HG03469 (cell line): Measurements from ENCODE around the gene F2RL1.
"Not testable (repeated sequence)": the region's sequence is repeated elsewhere in the genome, so short reads cannot be mapped to it uniquely, and the experiment has no call there.

Source experiments
- ATAC-seq: cut with Tn5 transposase; IDR thresholded peaks from one replicate; pipeline ENCODE4 v1.9.1; 2021; ENCODE audit warnings: mild to moderate bottlenecking, moderate library complexity, moderate number of reproducible peaks; ENCODE audit not compliant: unreplicated experiment

The F2RL1 gene

DNA sequence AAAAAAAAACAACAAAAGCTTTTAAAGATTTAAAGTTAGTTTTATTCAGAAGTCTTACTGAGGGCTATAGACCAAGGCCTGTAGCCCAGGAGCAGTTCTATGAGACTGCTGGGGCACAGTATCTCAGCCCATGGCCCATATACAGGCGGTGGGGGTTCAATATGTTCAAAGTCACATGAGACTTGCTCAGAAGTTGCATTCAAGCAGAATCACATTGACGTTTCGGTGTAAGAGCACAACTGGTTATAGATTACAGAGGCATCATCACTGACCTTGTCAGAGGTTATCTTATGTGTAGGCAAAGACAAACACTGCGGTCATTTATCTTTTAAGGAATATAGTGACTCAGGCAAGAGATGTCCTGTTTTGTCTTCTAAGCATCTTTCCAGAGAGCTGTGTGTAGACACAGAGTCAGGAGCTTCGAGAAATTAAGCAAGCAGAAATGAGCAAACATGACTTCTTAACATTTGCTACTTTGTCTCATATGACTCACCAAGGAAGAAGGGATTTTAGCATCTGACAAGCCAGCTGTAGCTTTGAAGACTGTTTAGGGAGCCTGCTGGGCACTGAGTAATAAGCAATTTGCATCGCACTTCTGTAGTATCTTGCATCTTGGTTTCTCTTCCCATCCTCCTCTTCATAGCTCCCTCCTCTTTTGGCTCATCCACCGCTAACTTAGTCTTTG, 12.9 kb upstream of the F2RL1 start:
- no peak for ATAC-seq

- no peak for ATAC-seq
These were observed 11.5 kb upstream of the F2RL1 start for GRCh38 chr5:76807296-76807695.

DNA sequence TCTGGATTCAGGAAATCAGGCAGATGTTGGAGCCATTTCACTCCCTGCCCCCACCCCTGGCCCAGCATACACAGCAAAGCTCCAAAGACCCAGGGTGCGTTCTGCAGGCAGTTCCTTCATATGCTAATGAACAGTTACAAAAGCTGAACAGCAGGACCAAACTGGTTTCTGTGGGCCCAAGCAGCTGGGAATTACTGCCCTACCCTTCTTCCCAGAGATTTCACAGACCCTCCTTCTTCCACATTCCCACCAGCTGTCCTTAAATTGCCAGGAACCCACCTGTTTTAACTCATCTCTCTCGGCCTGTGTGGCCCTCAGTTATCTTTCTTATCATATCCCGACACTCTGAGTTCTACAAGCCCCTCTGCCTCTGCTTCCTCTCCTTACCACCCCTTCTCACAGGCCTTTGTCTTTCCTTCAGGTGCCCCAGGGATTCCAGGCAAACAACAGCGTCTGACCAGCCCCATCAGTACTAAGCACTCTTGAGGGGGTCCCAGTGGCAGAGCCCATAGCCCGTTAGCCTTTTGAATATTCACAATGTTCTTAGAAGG, 10.6 kb upstream of the F2RL1 start:
- ATAC-seq, result no peak

- no peak for ATAC-seq
These were observed 9.7 kb upstream of the F2RL1 start for GRCh38 chr5:76809141-76809540.

- no peak for ATAC-seq
These were observed 8.6 kb upstream of the F2RL1 start for GRCh38 chr5:76810236-76810635.

GRCh38 chr5:76811214-76811613, 7.6 kb upstream of the F2RL1 start:
- ATAC-seq, result no peak

- not testable (repeated sequence) for ATAC-seq
These were observed 6.6 kb upstream of the F2RL1 start for GRCh38 chr5:76812209-76812608.

DNA sequence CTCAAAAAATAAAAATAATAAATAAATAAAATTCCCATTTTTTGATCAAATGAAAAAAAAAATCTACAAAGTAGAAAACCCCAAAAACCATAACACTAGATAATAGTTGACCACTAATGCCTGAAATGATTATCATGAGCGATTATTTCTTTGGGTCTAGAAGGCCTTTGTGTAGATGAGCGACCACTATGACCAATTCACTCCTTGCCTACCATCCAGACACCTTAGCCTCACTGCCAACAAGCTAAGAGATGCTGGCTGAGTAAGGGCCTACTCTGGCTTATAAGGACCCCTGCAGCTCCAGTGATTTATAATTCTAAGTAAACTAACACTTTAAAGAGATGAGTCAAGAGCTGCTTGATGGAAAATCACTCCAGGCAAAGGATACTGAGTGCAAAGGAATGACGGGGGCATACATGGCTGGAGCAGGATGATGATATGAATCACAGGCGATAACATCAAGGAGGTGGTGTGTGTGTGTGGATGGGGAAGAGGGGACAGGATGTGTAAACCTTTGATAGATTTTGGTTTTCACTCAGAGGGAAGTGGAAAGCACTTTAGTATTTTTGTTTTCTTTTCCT, 4.8 kb upstream of the F2RL1 start:
- ATAC-seq, result no peak

- ATAC-seq, result no peak
These were observed 2.6 kb upstream of the F2RL1 start for GRCh38 chr5:76816110-76816831.

- no peak for ATAC-seq
These were observed 1.2 kb downstream of the F2RL1 start for GRCh38 chr5:76819851-76820525.

DNA sequence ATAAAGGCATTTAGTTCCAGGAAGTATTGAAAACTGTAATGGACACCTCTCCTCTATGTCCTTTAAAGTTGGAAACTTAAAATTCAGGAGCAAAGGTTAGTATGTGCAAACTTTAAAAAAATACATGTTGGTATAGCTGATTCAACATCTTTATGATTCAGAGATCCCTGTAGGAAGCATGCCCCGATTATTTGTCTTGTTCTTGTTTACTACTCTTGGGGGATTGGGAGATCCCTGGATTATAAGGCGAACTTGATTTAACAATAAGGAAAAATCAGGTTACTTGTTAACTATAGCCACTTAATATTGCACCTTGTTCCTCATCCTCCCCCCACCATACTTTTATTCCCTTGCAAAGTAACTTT, 1.7 kb downstream of the F2RL1 start:
- ATAC-seq, result no peak

- ATAC-seq, result no peak
These were observed 2.3 kb downstream of the F2RL1 start for GRCh38 chr5:76821136-76821535.

DNA sequence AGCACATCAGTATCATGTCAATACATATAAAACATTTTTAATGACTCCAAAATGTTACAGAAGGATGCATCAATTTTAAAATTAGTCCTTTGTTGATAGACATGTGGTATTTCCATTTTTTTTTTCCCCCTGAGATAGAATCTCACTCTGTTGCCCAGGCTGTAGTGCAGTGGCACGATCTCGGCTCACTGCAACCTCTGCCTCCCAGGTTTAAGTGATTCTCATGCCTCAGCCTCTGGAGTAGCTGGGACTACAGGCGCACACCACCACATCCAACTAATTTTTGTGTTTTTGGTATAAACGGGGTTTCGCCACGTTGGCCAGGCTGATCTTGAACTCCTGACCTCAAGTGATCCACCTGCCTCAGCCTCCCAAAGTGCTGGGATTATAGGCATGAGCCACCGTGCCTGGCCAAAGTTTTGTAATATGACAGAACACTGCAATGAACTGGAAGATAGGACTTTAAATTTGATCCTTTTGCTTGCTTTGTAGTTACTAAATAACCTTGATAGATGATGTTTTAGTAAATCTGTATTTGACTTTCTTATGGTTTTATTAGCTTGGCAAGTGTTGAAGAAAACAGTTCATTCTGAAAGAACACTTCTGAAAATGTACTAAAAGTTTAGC, 3.4 kb downstream of the F2RL1 start:
- ATAC-seq, result not testable (repeated sequence)

DNA sequence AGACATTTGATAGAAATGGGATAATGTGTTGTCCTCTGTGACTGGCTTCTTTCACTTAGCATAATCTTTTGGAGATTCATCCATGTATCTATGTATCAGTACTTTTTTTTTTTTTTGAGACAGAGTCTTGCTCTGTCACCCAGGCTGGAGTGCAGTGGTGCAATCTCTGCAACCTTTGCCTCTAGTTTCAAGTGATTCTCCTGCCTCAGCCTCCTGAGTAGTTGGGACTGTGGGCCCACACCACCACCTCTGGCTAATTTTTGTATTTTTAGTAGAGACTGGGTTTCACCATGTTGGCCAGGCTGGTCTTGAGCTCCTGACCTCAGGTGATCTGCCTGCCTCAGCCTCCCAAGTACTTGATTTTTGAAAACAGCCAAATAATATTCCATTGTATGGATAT, 7.6 kb downstream of the F2RL1 start:
- ATAC-seq, result not testable (repeated sequence)

- ATAC-seq, result no peak
These were observed 12.3 kb downstream of the F2RL1 start for GRCh38 chr5:76831110-76831452.

DNA sequence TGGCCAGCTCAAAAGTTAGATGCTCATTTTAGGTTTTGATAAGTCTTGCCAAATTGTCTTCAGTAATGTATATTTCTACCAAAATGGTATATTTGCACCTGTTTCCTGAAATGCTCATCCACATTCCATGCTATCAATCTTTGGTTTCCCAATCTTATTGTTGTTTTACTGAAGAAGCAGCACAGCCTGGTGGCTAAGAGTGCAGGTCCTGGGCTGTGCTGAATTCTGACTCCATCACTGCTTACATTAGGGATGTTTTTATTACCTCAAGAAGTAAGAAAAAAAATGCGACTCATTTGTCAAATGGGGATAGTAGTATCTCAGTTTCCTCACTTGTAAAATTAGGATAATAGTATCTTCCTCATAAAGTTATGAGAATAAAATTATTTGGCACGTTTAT, 17.4 kb downstream of the F2RL1 start:
- no peak for ATAC-seq

DNA sequence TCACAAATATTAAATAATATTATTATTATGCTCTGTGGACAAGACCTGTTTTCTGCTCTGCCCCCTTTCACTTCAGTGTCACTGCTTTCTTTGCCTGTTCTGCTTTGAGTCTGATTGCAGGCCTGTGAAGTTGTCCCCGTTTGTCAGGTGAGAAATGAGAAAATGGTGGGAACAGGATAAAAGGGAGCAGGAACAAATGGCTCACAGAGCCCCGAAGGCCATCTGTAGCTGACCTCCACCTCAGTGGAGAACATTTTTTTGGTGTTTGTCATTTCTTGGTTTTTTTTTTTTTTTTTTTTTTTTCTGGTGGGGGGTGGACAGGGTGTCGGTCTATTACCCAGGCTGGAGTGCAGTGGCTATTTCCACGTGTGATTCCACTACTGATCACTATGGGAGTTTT, 17.8 kb downstream of the F2RL1 start:
- ATAC-seq, result no peak

DNA sequence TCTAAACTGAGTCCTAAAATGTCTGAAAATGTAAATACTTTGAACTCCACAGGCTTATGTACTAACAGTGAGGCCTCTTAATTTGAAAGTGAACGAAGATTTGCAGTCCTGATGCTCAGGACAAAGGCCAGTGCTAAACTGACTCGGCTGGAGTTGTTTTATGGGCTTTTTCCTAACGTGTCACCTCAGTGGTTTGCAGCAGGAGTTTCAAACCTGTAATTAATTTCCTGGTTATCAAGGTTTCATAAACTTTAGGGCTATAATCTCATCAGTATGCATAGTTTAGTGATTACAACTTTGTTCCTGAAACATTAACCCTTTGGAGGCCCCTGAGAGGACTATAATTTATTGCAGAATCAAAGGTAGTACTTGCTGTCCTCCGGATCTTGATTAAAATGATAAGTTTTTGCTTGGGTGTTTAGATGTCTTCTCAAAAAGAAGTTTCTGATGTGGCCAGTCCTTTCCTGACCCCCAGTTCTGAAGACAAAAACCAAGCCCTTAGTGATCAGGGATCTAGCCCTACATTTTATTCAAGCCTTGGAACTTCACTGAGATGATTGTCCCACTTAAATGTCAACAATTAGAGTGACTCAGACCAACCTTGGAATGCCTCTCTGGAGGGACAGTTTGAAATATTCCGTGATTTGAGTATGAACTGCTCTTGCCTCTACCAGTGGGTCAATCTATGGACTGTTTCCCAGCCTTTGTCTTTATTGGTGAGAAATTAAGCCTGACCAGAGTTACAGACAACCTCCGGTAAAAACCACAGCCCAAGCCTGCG, 19.8 kb downstream of the F2RL1 start:
- ATAC-seq, result no peak

GRCh38 chr5:76841361-76841760, 22.5 kb downstream of the F2RL1 start:
- no peak for ATAC-seq

- no peak for ATAC-seq
These were observed 27.1 kb downstream of the F2RL1 start for GRCh38 chr5:76845890-76846289.
